ENCODE measurements around the gene CCDC91. TPM values are rescaled to one million over a fixed set of nuclear protein-coding genes. Genes with fewer than 3 reads are reported as not detected.

CCDC91 gene
- total RNA-seq, 4 donors from 2014 or later: 24.3 to 65.2 (median 34.3) TPM

DNA sequence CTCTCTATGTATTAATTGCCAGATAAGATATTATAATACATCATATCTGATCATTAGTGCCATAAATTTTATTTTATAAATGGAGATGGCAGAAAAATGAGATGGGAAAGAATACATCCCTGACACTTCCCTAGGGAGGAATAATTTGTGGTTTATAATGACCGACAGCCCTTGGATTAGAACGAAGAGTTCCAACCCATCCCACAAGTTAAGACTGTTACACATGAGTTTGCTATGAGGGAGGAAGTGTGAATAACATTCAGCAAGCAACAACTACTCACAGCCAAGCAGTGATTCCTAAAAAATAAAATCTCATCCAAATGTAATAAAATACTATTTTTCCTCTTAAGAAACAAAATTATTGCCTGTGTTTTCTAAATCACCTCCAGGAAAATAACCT lies 299.0 kb downstream of the CCDC91 start:
- H3K4me3 ChIP-seq: no peak overlapping the region
- H3K27me3 ChIP-seq: no peaks in the 10 kb centered on the region
- no peak for DNase-seq
- no peaks in the 10 kb centered on the region for H3K9me3 ChIP-seq
- H3K36me3 ChIP-seq: no peaks in the 10 kb centered on the region
- TF ChIP-seq POLR2A (IDR thresholded peaks at IDR 0.05): no peak
- TF ChIP-seq, protein P1, sequence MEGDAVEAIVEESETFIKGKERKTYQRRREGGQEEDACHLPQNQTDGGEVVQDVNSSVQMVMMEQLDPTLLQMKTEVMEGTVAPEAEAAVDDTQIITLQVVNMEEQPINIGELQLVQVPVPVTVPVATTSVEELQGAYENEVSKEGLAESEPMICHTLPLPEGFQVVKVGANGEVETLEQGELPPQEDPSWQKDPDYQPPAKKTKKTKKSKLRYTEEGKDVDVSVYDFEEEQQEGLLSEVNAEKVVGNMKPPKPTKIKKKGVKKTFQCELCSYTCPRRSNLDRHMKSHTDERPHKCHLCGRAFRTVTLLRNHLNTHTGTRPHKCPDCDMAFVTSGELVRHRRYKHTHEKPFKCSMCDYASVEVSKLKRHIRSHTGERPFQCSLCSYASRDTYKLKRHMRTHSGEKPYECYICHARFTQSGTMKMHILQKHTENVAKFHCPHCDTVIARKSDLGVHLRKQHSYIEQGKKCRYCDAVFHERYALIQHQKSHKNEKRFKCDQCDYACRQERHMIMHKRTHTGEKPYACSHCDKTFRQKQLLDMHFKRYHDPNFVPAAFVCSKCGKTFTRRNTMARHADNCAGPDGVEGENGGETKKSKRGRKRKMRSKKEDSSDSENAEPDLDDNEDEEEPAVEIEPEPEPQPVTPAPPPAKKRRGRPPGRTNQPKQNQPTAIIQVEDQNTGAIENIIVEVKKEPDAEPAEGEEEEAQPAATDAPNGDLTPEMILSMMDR (IDR thresholded peaks at IDR 0.05): no peak
- H3K27ac ChIP-seq: no peak overlapping the region
- no peaks in the 10 kb centered on the region for H3K4me1 ChIP-seq

DNA sequence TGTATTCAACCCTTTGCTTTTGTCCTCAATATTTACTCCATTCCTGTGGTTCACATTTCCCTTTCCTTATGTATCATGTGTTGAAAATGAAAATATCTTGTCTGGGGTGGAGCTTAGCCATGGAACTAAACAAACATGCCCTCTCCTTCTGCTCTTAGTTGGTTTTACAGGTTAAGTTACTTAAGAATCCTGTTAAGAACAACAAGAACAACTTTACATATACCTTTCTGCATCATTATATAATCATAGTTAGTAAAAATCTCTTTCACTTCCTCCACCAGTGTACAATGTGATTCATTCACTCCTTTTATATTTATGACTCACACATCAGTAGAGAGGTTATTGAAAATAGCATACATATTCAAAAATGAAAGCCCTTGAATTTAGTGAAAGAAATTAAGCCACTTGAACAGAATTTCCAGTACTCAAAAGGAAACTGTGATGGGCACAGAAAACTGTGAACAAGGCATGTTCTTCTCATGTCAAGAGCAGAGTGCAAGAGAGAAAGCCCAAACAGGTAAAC lies 307.7 kb downstream of the CCDC91 start:
- H3K9me3 ChIP-seq: no peaks in the 10 kb centered on the region
- no peaks in the 10 kb centered on the region for H3K36me3 ChIP-seq
- no peak overlapping the region for H3K4me3 ChIP-seq
- H3K27ac ChIP-seq: peak overlapping the region in 1 of 4 donors; percentile 2
- TF ChIP-seq, protein P1 (IDR thresholded peaks at IDR 0.05): no peak
- TF ChIP-seq POLR2A (IDR thresholded peaks at IDR 0.05): no peak
- H3K4me1 ChIP-seq: peaks cover 0 to 3% (median 0%) of the 10 kb centered on the region in 4 donors
- no peaks in the 10 kb centered on the region for H3K27me3 ChIP-seq
- DNase-seq: no peak

DNA sequence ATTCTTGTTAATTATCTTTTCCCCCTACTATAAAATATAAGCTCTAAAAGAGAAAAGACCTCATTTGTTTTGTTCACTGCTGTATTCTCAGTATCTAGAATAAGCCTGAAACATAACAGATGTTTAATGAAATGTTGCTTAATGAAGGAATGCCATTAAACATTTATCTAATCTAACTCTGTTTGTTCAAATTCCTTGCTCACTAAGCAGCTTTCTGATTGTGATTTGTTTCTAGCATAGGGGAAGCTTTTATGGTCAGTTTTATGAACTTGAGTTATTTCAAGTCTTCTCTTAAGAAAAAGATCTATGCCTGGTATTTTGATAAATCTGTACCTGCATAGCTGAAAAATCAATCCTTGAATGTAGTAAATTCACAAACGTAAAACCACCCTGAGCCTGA lies 308.6 kb downstream of the CCDC91 start:
- H3K27ac ChIP-seq: no peak overlapping the region
- H3K36me3 ChIP-seq: no peaks in the 10 kb centered on the region
- H3K4me3 ChIP-seq: no peak overlapping the region
- H3K27me3 ChIP-seq: no peaks in the 10 kb centered on the region
- H3K9me3 ChIP-seq: no peaks in the 10 kb centered on the region
- no peak for DNase-seq
- peaks cover 0 to 3% (median 0%) of the 10 kb centered on the region in 4 donors for H3K4me1 ChIP-seq
- TF ChIP-seq POLR2A (IDR thresholded peaks at IDR 0.05): no peak
- TF ChIP-seq, protein P1 (IDR thresholded peaks at IDR 0.05): no peak

DNA sequence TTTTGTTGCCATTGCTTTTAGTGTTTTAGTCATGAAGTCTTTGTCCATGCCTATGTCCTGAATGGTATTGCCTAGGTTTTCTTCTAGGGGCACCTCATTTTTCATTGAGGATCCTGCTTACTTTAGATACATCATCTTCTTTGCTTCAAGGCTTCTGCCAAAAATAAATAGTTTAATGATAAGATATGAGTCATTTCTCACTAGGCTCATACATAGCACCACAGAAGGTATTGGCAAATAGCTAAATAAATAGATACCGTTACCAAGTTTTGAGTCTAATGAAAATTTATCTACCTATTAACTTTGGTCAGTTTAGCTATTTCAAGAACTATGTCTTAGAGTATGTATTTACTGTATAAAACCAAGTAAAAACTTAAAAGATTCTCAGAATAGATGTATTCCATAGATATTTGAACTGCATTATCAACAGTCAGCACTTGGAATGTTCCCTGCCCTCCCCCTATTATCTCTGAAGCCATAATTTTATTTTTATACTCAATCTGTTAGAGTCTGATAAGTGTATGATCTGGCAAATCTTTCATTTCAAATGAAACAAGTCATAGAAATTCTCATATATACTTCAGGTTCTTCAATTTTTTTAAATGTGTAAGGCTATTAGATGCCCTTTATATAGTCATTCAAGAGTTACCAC lies 310.2 kb downstream of the CCDC91 start:
- no peak overlapping the region for H3K4me3 ChIP-seq
- H3K36me3 ChIP-seq: no peaks in the 10 kb centered on the region
- no peak overlapping the region for H3K27ac ChIP-seq
- no peaks in the 10 kb centered on the region for H3K27me3 ChIP-seq
- H3K9me3 ChIP-seq: no peaks in the 10 kb centered on the region
- no peak for DNase-seq
- no peak for TF ChIP-seq POLR2A (IDR thresholded peaks at IDR 0.05)
- TF ChIP-seq, protein P1 (IDR thresholded peaks at IDR 0.05): no peak
- H3K4me1 ChIP-seq: peaks cover 0 to 3% (median 0%) of the 10 kb centered on the region in 4 donors

DNA sequence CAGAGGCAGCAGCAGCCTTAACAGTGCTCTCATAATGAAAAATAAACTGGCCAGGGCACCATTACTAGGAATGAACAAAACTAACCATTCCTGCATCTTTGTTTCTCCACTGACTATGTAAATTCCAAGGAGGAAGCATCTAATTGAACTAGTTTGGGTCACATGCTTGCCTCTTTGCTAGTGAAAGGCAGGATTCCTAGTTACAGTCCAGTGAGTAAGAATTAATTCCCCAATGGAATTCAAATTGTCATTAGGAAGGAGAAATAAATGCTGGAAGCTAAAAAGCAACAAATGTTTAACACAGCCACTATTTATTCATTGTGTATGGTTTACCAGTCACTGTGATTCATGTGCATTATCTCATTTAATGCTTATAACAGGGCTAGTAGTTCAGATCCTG lies 316.0 kb downstream of the CCDC91 start:
- no peak overlapping the region for H3K27ac ChIP-seq
- H3K9me3 ChIP-seq: no peaks in the 10 kb centered on the region
- H3K36me3 ChIP-seq: no peaks in the 10 kb centered on the region
- no peak overlapping the region for H3K4me3 ChIP-seq
- no peaks in the 10 kb centered on the region for H3K4me1 ChIP-seq
- TF ChIP-seq, protein P1 (IDR thresholded peaks at IDR 0.05): no peak
- no peak for DNase-seq
- no peaks in the 10 kb centered on the region for H3K27me3 ChIP-seq

Data from Peyer's patch (tissue), 4 donors.